Measurements from ENCODE around the gene HOXA3. TPM values are rescaled to one million over a fixed set of nuclear protein-coding genes. Genes with fewer than 3 reads are reported as not detected.

HOXA3 gene
- total RNA-seq, 1 experiment from 2014 or later = 9.2 TPM

DNA sequence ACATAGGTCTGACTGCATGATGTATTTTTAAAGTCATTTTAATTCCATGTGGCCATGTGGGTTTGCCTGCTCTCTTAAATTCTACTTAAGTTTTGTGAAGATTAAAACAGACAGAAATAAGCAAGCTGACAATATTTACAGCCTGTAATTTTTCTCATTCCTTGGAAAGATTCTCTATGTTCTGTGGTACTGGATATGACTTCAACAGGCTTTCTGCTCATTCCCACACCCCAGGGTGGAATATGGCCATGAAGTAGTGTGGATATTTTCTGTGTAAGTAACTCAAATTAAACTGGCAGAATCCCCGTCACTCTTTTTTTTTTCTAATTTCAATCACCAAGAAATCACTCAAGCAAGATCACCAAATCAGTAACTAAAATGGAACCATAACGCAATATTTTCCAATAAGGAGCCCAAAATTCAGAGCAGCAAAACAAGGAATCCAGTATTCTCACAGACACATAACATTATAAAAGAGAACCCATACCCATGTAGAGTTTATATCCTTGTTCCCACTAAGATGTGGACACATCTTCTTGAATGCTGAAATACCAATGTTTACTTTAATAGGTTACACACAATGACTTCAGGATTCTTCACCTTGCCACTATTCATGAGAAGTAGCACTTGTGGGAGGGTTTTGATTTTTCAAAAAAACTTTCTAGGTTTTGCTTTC, 14.6 kb downstream of the HOXA3 start:
- ATAC-seq (no peak), DNase-seq (ENCODE audit: low read depth, low spot score) (no peak)
- Histone ChIP-seq H3K9ac (ENCODE audit: low read length) (no peak overlapping the region), H3K9me2 (ENCODE audit: insufficient read depth) (no peaks in the 10 kb centered on the region), H3K4me1 (ENCODE audit: control insufficient read depth in 1 of 2, insufficient read depth in 2 of 2, low read length in 2 of 2) (peaks cover 36 to 57% of the 10 kb centered on the region in 2 experiments), H3K27me3 (ENCODE audit: insufficient read depth, low read length) (no peaks in the 10 kb centered on the region), H2AFZ (ENCODE audit: low read depth, low read length, poor library complexity, severe bottlenecking) (no peak overlapping the region), H3K9me3 (ENCODE audit: control insufficient read depth in 1 of 2, insufficient read depth in 1 of 2, low read depth in 1 of 2, low read length in 2 of 2) (no peaks in the 10 kb centered on the region), H3K4me2 (ENCODE audit: low read length) (no peak overlapping the region), H3K4me3 (replicated peaks in 1 of 2; ENCODE audit: low read depth in 1 of 2, low read length in 2 of 2) (no peak overlapping the region), H3K27ac (ENCODE audit: low read depth, low read length) (no peak overlapping the region), H3K36me3 (ENCODE audit: control insufficient read depth in 1 of 2, insufficient read depth in 2 of 2, low read length in 2 of 2) (peaks cover 0 to 2% of the 10 kb centered on the region in 2 experiments; a peak in 1 of 4 replicates), H4K20me1 (ENCODE audit: insufficient read depth) (no peaks in the 10 kb centered on the region), H3K79me2 (ENCODE audit: insufficient read depth, low read length) (no peaks in the 10 kb centered on the region)
- RAD21 ChIA-PET (ENCODE audit: low non-redundant PET in 1 of 2, low total read pairs in 2 of 2, uncharacterized antibody in 2 of 2, unreplicated experiment in 2 of 2) = no interaction called here
- CTCF ChIA-PET = interaction anchor here (0.6 kb wide), 1 partner anchor 769 kb away, joined by 3 read pairs; no protein-coding TSS in a partner anchor
- TF ChIP-seq CEBPB (IDR thresholded peaks at IDR 0.05; ENCODE audit: low read depth) = no peak
- TF ChIP-seq JUND (IDR thresholded peaks at IDR 0.05) = no peak
- TF ChIP-seq ZNF274 (IDR thresholded peaks at IDR 0.05; ENCODE audit: low read depth, low read length) = no peak
- TF ChIP-seq SIN3A (IDR thresholded peaks at IDR 0.05; ENCODE audit: low read depth) = no peak
- TF ChIP-seq ATF3 (IDR thresholded peaks at IDR 0.05) = no peak
- TF ChIP-seq FOSL1 (IDR thresholded peaks at IDR 0.05; ENCODE audit: low read depth) = no peak
- TF ChIP-seq, protein P1, sequence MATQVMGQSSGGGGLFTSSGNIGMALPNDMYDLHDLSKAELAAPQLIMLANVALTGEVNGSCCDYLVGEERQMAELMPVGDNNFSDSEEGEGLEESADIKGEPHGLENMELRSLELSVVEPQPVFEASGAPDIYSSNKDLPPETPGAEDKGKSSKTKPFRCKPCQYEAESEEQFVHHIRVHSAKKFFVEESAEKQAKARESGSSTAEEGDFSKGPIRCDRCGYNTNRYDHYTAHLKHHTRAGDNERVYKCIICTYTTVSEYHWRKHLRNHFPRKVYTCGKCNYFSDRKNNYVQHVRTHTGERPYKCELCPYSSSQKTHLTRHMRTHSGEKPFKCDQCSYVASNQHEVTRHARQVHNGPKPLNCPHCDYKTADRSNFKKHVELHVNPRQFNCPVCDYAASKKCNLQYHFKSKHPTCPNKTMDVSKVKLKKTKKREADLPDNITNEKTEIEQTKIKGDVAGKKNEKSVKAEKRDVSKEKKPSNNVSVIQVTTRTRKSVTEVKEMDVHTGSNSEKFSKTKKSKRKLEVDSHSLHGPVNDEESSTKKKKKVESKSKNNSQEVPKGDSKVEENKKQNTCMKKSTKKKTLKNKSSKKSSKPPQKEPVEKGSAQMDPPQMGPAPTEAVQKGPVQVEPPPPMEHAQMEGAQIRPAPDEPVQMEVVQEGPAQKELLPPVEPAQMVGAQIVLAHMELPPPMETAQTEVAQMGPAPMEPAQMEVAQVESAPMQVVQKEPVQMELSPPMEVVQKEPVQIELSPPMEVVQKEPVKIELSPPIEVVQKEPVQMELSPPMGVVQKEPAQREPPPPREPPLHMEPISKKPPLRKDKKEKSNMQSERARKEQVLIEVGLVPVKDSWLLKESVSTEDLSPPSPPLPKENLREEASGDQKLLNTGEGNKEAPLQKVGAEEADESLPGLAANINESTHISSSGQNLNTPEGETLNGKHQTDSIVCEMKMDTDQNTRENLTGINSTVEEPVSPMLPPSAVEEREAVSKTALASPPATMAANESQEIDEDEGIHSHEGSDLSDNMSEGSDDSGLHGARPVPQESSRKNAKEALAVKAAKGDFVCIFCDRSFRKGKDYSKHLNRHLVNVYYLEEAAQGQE (IDR thresholded peaks at IDR 0.05; ENCODE audit: low read depth) = no peak
- TF ChIP-seq YY1 (IDR thresholded peaks at IDR 0.05; ENCODE audit: extremely low read depth, insufficient replicate concordance, low read depth, low read length) = no peak
- POLR2A ChIA-PET = no interaction called here
- no TSS peak for BruUV-seq (replicated peaks)
- intact Hi-C loops (cut with micrococcal nuclease) = no loop called here

Data from HCT116 (cell line).